VCaP (cell line): ENCODE results near the gene RAD51B.

ENCODE experiments used
- H3K27ac ChIP-seq: fragments of 450-650 bp; 2 replicates; pipeline ENCODE4 v1.5.1; 2017
- TF ChIP-seq, protein P1 (sequence below): fragments of 450-650 bp; conservative IDR thresholded peaks from 2 replicates; pipeline ENCODE4 v1.5.1; 2017; ENCODE audit warnings: mild to moderate bottlenecking, moderate library complexity

Gene RAD51B

DNA sequence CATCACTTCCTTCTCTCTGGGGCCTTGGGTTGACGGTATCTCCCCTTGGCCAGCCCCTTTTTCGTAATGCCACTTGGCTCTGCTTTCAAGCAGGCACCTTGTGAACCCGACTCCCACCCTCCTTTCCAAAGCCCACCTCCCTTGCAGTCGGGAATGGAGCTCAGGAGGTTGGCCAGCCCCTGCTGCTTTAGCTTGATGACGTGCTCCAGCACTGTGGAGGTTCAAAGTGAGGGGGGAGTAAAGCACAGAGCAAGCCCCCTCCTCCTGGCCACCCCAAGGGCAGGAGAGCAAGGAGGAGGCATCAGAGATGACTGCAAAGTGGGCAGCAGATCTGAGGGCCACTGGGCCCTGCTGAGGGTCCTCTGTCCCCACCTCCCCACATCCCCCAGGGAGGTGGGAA lies 869.9 kb downstream of the RAD51B start:
- TF ChIP-seq, protein P1, sequence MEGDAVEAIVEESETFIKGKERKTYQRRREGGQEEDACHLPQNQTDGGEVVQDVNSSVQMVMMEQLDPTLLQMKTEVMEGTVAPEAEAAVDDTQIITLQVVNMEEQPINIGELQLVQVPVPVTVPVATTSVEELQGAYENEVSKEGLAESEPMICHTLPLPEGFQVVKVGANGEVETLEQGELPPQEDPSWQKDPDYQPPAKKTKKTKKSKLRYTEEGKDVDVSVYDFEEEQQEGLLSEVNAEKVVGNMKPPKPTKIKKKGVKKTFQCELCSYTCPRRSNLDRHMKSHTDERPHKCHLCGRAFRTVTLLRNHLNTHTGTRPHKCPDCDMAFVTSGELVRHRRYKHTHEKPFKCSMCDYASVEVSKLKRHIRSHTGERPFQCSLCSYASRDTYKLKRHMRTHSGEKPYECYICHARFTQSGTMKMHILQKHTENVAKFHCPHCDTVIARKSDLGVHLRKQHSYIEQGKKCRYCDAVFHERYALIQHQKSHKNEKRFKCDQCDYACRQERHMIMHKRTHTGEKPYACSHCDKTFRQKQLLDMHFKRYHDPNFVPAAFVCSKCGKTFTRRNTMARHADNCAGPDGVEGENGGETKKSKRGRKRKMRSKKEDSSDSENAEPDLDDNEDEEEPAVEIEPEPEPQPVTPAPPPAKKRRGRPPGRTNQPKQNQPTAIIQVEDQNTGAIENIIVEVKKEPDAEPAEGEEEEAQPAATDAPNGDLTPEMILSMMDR, result no peak
- H3K27ac ChIP-seq, result no peak overlapping the region

DNA sequence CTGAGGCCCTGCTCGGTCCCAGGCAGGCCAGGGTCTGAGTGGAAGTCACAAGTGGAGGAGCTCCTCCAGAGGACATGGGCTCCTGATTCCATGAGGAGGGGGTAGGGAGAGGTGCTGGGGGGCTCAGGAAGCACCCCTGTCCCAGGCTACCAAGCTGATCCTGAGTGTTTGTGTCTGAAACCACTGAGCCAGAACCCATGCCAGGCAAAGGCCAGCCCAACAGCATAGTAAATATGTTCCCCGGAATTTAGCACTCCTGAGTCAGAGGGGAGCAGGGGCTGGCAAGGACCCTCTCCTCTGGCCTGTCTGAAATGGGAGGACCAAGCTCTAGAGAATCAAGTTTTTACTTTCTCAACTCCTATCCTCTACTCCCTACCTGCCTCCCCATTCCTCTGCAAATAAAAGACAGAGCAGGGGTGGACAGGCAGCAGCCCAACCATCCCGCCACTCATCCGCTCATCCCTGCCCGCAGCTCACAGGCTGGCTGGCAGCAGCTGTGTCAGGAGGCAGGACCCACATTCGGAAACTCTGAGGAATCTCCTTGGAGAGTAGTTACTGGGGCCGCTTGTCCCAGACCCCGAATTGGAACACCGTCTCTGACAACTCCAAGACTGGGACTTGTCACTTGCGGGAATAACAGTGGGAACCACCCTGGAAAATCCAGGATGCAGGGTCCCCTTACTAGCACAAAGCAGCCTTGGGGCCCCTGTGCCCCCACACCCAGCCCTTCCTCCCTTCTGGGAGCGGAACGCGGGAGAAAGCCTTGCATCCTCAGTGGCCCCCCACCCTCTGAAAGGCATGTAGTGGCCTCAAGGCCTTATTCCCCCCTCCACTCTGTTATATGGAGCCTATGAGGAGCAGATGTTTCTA lies 870.7 kb downstream of the RAD51B start:
- TF ChIP-seq, protein P1, result no peak
- no peak overlapping the region for H3K27ac ChIP-seq

DNA sequence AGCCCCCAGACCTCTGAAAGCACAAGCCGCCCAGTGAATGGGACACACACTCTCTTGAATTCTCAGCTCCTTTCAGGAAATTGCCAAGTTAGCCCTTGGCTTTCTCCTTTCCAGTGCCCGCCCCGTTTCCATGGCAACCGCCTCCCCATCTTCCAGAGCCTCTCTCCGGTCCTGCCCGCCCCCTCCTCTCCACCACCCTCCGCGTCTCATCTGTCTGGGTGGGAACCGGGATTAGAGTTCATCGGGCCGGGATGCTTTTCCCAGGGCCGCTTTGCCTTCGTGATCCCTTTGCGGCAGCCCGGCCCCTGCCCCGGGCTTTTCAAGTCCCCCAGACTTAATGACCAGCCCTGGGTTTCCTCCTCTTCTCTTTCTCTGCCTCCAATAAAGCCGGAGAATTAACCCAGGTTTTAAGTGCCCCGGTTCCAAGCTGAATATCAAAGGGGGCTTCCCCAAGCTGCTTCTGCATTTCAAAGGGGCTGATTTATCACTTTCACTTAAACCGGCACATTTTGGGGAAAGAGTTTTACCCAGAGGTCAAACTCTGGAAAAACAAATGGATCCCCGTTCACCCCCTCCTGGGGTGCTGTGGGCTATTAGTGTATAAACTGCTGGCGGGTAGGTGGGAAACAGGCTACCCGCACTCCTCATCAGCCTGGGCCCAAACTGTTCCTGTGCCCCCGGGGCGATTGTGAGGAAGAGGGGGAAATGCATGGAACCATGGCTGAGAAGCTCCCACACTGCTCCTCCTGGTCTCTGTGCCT lies 871.6 kb downstream of the RAD51B start:
- TF ChIP-seq, protein P1, result no peak
- H3K27ac ChIP-seq, result no peak overlapping the region

DNA sequence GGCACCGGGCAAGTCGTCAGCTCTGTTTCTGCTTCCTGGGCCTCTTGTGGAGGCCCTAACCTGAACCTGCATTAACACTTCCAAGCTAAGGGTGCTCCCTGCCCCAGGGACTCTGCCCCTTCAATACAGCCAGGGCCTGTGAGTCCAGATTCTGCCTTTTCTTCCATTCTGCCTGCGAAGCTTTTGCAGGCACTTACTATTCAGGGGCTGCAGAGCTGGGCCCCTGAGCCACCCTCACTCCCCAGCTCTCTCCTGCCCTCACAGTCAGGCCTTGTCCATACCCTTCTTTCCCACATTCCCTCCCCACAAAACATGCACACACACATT lies 872.2 kb downstream of the RAD51B start:
- TF ChIP-seq, protein P1, result no peak
- no peak overlapping the region for H3K27ac ChIP-seq

DNA sequence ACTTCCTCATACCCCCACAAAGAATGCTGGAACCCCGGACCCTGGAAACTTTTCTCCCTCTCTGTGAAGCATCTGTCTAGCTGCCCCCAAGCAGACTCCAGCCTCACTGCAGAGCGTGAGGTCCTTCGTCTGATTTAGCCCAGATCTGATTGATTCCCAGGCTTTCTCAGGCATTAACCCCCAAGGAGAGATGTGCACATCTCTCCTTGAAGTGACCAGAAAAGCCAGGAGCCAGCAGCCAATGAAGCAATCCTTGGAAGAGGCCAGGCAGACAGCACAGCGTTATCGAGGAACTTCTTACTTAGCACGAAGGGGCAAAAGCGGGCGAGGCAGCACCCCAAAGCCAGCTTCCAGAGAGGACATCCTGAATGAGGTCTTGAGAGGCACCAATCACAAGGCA lies 872.6 kb downstream of the RAD51B start:
- TF ChIP-seq, protein P1, result no peak
- no peak overlapping the region for H3K27ac ChIP-seq

DNA sequence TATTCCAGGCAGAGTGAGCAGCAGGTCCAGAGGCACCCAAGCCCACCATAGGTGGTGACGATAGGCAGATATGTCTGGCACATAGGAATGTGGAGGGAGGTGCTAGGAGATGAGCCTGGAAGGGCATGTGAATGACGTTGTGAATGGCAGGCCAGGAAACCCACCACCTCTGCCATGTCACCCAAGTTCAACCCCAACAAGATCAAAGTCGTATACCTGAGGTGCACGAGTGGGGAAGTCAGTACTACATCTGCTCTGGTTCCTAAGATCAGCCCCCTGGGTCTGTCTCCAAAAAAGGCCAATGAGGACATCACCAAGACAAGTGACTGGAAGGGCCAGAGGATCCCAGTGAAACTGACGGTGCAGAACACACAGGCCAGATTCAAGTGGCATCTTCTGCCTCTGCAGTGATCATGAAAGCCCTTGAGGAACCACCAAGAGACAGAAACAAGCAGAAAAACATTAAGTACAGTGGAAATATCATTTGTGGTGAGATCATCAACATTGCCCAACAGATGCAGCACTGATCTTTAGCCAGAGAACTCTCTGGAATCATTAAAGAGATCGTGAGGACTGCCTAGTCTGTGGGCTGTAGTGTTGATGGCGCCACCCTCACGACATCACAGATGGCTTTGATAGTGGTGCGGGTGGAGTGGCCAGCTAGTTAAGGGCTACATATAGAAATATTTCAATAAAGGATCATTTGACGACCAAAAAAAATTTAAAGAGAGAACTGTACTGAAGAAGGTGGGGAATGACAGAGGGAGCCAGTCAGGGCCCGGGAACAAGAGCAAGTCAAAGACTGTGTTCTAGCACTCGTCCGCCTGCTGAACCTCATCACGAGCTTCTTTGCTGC lies 873.6 kb downstream of the RAD51B start:
- no peak overlapping the region for H3K27ac ChIP-seq
- TF ChIP-seq, protein P1, result no peak

DNA sequence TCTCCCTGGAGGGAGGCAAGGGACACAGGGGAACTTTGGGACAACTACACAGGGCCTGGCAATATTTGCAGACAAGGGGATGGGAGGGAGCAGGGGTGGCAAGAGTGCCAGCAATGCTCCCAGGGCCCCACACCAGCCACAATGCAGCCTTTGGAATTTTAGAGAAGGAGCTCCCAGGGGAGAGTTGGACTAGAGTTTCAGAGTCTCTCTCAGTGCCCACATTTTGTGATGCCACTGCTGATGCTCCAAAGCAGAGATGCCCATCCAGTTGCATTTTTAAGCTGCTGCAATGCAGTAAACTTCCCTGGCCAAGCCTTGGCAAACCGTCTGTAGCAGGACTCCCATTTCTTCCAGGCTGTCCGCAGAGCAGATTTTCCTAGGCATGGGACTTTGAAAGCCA lies 874.3 kb downstream of the RAD51B start:
- H3K27ac ChIP-seq, result no peak overlapping the region
- TF ChIP-seq, protein P1, result no peak
